ENCODE results near the gene HBP1.
"Not testable (repeated sequence)": the region's sequence is repeated elsewhere in the genome, so short reads cannot be mapped to it uniquely, and the experiment has no call there.

The HBP1 gene

GRCh38 chr7:107168233-107169119 lies at the start of gene HBP1:
HBP1 (plus strand) TSS chr7:107169003; CDS start chr7:107179894, 10,891 bp downstream.
- peak; percentile 100 for DNase-seq

- DNase-seq: no peak
Measured at GRCh38 chr7:107119376-107120105, 49.3 kb upstream of the HBP1 start.

GRCh38 chr7:107122486-107122911 lies 46.3 kb upstream of the HBP1 start:
- no peak for DNase-seq

- DNase-seq: no peak
Measured at GRCh38 chr7:107123392-107123791, 45.4 kb upstream of the HBP1 start.

- DNase-seq: no peak
Measured at GRCh38 chr7:107125475-107125874, 43.3 kb upstream of the HBP1 start.

GRCh38 chr7:107128217-107128616 lies 40.6 kb upstream of the HBP1 start:
- DNase-seq: no peak

GRCh38 chr7:107128748-107129147 lies 40.1 kb upstream of the HBP1 start:
- DNase-seq: no peak

- no peak for DNase-seq
Measured at GRCh38 chr7:107130487-107131220, 38.1 kb upstream of the HBP1 start.

- DNase-seq: no peak
Measured at GRCh38 chr7:107133396-107133795, 35.4 kb upstream of the HBP1 start.

GRCh38 chr7:107138696-107139420 lies 29.9 kb upstream of the HBP1 start:
- DNase-seq: peak; percentile 23

- not testable (repeated sequence) for DNase-seq
Measured at GRCh38 chr7:107143875-107144274, 24.9 kb upstream of the HBP1 start.

GRCh38 chr7:107145067-107145838 lies 23.6 kb upstream of the HBP1 start:
- DNase-seq: no peak

GRCh38 chr7:107147464-107148393 lies 21.1 kb upstream of the HBP1 start:
- peak; percentile 50 for DNase-seq

- no peak for DNase-seq
Measured at GRCh38 chr7:107148721-107149120, 20.1 kb upstream of the HBP1 start.

GRCh38 chr7:107149863-107150262 lies 18.9 kb upstream of the HBP1 start:
- no peak for DNase-seq

GRCh38 chr7:107150375-107151073 lies 18.3 kb upstream of the HBP1 start:
- peak; percentile 74 for DNase-seq

GRCh38 chr7:107151538-107151937 lies 17.3 kb upstream of the HBP1 start:
- DNase-seq: no peak

- no peak for DNase-seq
Measured at GRCh38 chr7:107152011-107152410, 16.8 kb upstream of the HBP1 start.

GRCh38 chr7:107154826-107155225 lies 14.0 kb upstream of the HBP1 start:
- no peak for DNase-seq

GRCh38 chr7:107155726-107156125 lies 13.1 kb upstream of the HBP1 start:
- not testable (repeated sequence) for DNase-seq

All from NCI-H82 (cell line).